GM19035 (cell line): ENCODE data around the gene TMPRSS3.

Experiments
- ATAC-seq: cut with Tn5 transposase; IDR thresholded peaks from one replicate; pipeline ENCODE4 v1.9.1; 2021; ENCODE audit not compliant: unreplicated experiment

The TMPRSS3 gene

DNA sequence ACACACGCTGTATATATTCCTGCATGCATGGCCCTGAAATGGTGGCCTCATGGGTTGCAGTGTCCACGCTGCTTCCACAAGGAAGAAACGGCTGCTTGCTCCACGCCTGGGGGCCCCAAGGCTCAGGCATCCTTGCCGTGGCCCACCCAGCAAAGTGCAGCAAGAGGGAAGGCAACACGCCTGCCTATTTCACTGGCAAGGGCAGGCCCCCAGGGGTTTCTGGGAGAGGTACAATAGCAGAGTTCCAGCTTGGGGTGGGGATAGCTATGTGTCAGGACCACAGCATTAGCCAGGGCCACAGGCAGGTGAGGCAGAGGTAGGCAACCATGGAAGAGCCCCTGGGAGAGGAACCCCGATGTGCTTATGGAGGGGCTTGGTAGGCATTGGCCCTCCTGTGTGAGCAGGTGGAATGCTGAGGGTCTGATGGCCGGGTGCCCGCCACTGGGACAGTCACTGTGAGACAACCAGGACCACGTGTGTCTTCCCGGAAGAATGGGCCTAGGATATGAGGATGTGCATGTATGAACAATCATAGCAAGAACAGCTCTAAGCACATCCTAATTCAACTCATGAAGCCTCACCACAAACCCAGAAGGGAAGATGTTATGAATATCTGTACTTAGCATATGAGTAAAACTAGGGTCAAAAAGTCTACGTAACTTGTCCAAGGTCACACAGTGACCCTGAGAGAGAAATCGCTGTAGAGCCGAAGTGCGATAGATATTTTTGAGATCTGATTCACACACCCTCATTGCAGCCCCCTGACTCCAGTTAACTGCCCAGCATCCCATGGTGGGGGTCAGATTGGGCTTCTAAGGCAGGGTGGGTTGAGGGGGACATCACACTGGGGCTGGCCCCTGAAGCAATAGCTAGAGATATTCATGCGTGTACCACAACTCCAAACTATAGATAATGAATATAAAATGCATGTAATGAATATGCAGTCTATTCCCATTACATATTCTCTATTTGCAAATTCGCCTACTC is 56.8 kb downstream of the TMPRSS3 start:
- no peak for ATAC-seq

- ATAC-seq = no peak
Observed at GRCh38 chr21:42337830-42338728, 57.8 kb downstream of the TMPRSS3 start.

DNA sequence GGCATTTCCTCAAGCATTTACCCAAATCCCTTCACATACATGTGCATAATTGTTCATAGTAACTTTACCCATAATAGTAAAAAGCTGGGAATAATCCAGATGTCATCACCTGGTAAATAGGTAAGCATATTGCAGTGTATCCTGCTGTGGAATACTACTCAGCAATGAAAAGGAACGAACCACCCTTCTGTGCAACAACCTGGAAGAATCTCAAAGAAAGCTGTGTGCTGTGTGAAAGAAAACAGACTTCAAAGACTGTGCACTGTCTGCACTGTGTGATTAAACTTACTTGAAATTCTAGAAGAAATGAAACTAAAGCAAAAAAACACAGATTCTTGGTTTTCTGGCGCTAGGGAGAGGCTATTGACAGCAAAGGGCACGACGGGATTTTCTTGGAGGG is 58.6 kb downstream of the TMPRSS3 start:
- ATAC-seq = no peak

DNA sequence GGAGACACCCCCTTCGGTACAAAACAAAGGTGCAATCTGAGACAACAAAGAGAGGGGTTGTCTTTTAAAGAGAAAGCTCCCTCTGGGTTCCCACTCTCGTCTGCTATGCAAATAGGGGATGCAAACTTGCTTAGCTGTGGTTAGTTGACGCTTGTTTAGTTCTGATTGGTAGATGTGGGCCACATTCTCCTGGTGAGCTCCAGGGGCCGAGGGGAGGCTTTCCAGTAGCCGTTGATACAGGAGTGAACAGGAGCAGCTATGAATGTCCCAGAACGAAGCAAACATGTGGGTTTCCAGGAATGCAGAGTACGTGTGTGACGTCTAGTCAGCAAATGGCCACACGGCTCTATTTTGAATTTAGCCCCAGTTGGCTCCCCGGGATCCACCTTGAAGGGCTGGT is 59.8 kb downstream of the TMPRSS3 start:
- ATAC-seq = no peak

- ATAC-seq = no peak
Observed at GRCh38 chr21:42332557-42333317, 63.1 kb downstream of the TMPRSS3 start.

- no peak for ATAC-seq
Observed at GRCh38 chr21:42331660-42332059, 64.2 kb downstream of the TMPRSS3 start.

- no peak for ATAC-seq
Observed at GRCh38 chr21:42330380-42331371, 65.2 kb downstream of the TMPRSS3 start.

DNA sequence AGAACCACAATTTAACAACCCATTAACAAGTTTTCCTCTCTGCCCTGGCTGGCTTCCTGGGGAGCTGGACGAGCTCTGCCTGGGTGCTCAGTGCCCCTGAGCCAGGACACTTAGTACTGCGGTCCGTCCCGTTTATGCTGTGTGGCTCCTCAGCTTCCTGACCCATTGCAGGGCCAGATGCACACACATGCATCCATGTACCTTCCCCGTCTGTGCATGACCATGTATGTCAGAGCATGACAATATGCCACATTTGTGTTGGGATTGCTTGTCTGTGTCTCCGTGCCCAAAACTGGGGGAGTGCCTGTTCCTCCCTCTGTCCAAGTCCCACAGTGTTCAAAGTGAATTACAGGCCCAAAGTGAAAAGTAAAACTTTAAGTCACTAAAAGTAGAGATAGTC is 71.0 kb downstream of the TMPRSS3 start:
- no peak for ATAC-seq
